HEK293 (cell line): ENCODE results near the gene AP3B1.

ENCODE experiments used
- CTCF ChIA-PET: fragments of 350-600 bp; formaldehyde crosslinking; extraction: SDS; loops from one replicate; lab custom pipeline; 2021; ENCODE audit warnings: antibody characterized with exemption; lab: Yijun Ruan, JAX
- POLR2A ChIA-PET: fragments of 300-600 bp; formaldehyde crosslinking; extraction: SDS; loops from one replicate; lab custom pipeline; 2020; ENCODE audit warnings: antibody characterized with exemption, inconsistent platforms; lab: Yijun Ruan, JAX
- H3K27ac ChIP-seq: fragments of 200-500 bp; sonication (Bioruptor generic); 2 replicates; pipeline ENCODE4 v1.5.1; 2014; ENCODE audit warnings: low read depth, low read length, control low read depth, inconsistent platforms; ENCODE audit errors: extremely low read depth
- H3K36me3 ChIP-seq, 2 experiments: fragments of 200-500 bp in 1 of 2; sonication (Bioruptor generic) in 1 of 2; 1 replicate in 1 of 2; 2 replicates in 1 of 2; pipeline ENCODE4 v1.5.1; 2014 to 2017; ENCODE audit warnings: inconsistent platforms in 2 of 2, low read length in 2 of 2; ENCODE audit not compliant: control insufficient read depth in 2 of 2, insufficient read depth in 1 of 2
- H3K4me1 ChIP-seq: fragments of 200-500 bp; sonication (Bioruptor generic); 2 replicates; pipeline ENCODE4 v1.5.1; 2014; ENCODE audit warnings: mild to moderate bottlenecking, low read length, inconsistent platforms; ENCODE audit not compliant: control insufficient read depth, insufficient read depth
- H3K4me3 ChIP-seq: 2 replicates; pipeline ENCODE4 v1.5.1; 2011; ENCODE audit warnings: low read depth, mild to moderate bottlenecking, control low read depth, low read length, moderate library complexity
- H3K9me3 ChIP-seq: fragments of 200-500 bp; sonication (Bioruptor generic); 2 replicates; pipeline ENCODE4 v1.5.1; 2014; ENCODE audit warnings: low read depth, low read length, inconsistent platforms; ENCODE audit not compliant: control insufficient read depth, insufficient read depth
- EGR2 ChIP-seq: fragments of 450-650 bp; formaldehyde crosslinking; IDR thresholded peaks from 2 replicates; pipeline ENCODE4 v1.5.1; 2016; ENCODE audit warnings: low read depth, missing biosample characterization, missing genetic modification characterization
- GLI4 ChIP-seq: fragments of 450-650 bp; formaldehyde crosslinking; IDR thresholded peaks from 2 replicates; pipeline ENCODE4 v1.5.1; 2016; ENCODE audit warnings: missing biosample characterization, missing genetic modification characterization
- PRDM6 ChIP-seq: fragments of 450-650 bp; formaldehyde crosslinking; IDR thresholded peaks from 2 replicates; pipeline ENCODE4 v1.5.1; 2017; ENCODE audit warnings: missing biosample characterization, missing genetic modification characterization
- SP7 ChIP-seq: fragments of 450-650 bp; formaldehyde crosslinking; IDR thresholded peaks from 2 replicates; pipeline ENCODE4 v1.5.1; 2016; ENCODE audit warnings: missing biosample characterization, missing genetic modification characterization
- ZBTB20 ChIP-seq: fragments of 450-650 bp; formaldehyde crosslinking; IDR thresholded peaks from 2 replicates; pipeline ENCODE4 v1.5.1; 2016; ENCODE audit warnings: missing biosample characterization, missing genetic modification characterization
- ZFP69B ChIP-seq: fragments of 450-650 bp; formaldehyde crosslinking; IDR thresholded peaks from 2 replicates; pipeline ENCODE4 v1.5.1; 2016; ENCODE audit warnings: missing biosample characterization, missing genetic modification characterization
- ZIC2 ChIP-seq: fragments of 450-650 bp; formaldehyde crosslinking; IDR thresholded peaks from 2 replicates; pipeline ENCODE4 v1.5.1; 2016; ENCODE audit warnings: missing biosample characterization, missing genetic modification characterization
- ZNF404 ChIP-seq: fragments of 450-650 bp; formaldehyde crosslinking; IDR thresholded peaks from 2 replicates; pipeline ENCODE4 v1.5.1; 2017; ENCODE audit warnings: missing biosample characterization, missing genetic modification characterization
- ZNF423 ChIP-seq: fragments of 450-650 bp; formaldehyde crosslinking; IDR thresholded peaks from 2 replicates; pipeline ENCODE4 v1.5.1; 2016; ENCODE audit warnings: missing biosample characterization, missing genetic modification characterization
- ZNF501 ChIP-seq: fragments of 450-650 bp; formaldehyde crosslinking; IDR thresholded peaks from 2 replicates; pipeline ENCODE4 v1.5.1; 2016; ENCODE audit warnings: missing biosample characterization, missing genetic modification characterization
- ZNF600 ChIP-seq: fragments of 450-650 bp; formaldehyde crosslinking; IDR thresholded peaks from 2 replicates; pipeline ENCODE4 v1.5.1; 2016; ENCODE audit warnings: missing biosample characterization, missing genetic modification characterization
- ZNF654 ChIP-seq: fragments of 450-650 bp; formaldehyde crosslinking; IDR thresholded peaks from 2 replicates; pipeline ENCODE4 v1.5.1; 2016; ENCODE audit warnings: low read depth, missing biosample characterization, missing genetic modification characterization
- TF ChIP-seq, protein P1 (sequence below): fragments of 450-650 bp; formaldehyde crosslinking; IDR thresholded peaks from 2 replicates; pipeline ENCODE4 v1.5.1; 2016; ENCODE audit warnings: missing biosample characterization, missing genetic modification characterization
- TF ChIP-seq, protein P2 (sequence below): fragments of 450-650 bp; formaldehyde crosslinking; IDR thresholded peaks from 2 replicates; pipeline ENCODE4 v1.5.1; 2016; ENCODE audit warnings: missing biosample characterization, missing genetic modification characterization
- TF ChIP-seq, protein P3 (sequence below): fragments of 450-650 bp; formaldehyde crosslinking; IDR thresholded peaks from 2 replicates; pipeline ENCODE4 v1.5.0; 2017; ENCODE audit warnings: missing biosample characterization, missing genetic modification characterization, borderline replicate concordance

Gene AP3B1

DNA sequence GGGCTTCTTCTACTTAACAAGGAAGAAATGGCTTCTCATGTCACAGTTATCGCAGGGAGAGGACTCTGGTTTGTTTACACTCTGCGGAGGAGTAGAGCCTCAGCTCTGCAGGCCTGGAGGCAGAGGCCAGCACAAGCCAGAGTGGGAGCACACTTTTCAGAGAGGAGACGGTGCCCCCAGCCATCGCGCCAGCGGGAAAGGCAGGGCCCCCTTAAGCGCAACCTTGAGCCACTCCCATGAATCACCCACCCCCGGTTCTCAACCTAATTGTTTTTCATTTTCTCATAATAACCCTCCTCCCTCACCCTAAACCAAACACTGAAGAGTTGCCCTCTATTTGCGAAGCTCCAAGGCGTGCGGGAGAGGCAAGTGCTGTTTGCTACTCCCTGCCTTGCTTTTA is 309.9 kb downstream of the AP3B1 start (continued):
- TF ChIP-seq, protein P1, sequence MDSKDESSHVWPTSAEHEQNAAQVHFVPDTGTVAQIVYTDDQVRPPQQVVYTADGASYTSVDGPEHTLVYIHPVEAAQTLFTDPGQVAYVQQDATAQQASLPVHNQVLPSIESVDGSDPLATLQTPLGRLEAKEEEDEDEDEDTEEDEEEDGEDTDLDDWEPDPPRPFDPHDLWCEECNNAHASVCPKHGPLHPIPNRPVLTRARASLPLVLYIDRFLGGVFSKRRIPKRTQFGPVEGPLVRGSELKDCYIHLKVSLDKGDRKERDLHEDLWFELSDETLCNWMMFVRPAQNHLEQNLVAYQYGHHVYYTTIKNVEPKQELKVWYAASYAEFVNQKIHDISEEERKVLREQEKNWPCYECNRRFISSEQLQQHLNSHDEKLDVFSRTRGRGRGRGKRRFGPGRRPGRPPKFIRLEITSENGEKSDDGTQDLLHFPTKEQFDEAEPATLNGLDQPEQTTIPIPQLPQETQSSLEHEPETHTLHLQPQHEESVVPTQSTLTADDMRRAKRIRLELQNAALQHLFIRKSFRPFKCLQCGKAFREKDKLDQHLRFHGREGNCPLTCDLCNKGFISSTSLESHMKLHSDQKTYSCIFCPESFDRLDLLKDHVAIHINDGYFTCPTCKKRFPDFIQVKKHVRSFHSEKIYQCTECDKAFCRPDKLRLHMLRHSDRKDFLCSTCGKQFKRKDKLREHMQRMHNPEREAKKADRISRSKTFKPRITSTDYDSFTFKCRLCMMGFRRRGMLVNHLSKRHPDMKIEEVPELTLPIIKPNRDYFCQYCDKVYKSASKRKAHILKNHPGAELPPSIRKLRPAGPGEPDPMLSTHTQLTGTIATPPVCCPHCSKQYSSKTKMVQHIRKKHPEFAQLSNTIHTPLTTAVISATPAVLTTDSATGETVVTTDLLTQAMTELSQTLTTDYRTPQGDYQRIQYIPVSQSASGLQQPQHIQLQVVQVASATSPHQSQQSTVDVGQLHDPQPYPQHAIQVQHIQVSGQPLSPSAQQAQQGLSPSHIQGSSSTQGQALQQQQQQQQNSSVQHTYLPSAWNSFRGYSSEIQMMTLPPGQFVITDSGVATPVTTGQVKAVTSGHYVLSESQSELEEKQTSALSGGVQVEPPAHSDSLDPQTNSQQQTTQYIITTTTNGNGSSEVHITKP (tag by site-specific recombination), result no peak
- TF ChIP-seq ZFP69B (tag by site-specific recombination) (peak; percentile 89), ZNF600 (tag by site-specific recombination) (peak; percentile 57), EGR2 (tag by site-specific recombination) (peak; percentile 80), ZNF501 (tag by site-specific recombination) (no peak), ZNF423 (tag by site-specific recombination) (no peak), ZIC2 (tag by site-specific recombination) (peak; percentile 53; the same call in 1 of the 2 replicates)
- TF ChIP-seq, protein P2, sequence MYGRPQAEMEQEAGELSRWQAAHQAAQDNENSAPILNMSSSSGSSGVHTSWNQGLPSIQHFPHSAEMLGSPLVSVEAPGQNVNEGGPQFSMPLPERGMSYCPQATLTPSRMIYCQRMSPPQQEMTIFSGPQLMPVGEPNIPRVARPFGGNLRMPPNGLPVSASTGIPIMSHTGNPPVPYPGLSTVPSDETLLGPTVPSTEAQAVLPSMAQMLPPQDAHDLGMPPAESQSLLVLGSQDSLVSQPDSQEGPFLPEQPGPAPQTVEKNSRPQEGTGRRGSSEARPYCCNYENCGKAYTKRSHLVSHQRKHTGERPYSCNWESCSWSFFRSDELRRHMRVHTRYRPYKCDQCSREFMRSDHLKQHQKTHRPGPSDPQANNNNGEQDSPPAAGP, result peak; percentile 44; the same call in 1 of the 2 replicates

GRCh38 chr5:77983482-77984199 is 310.9 kb downstream of the AP3B1 start:
- POLR2A ChIA-PET, result no interaction called here
- Histone ChIP-seq H3K4me1 (0 out of 2 replicates have a peak, but pooled peaks cover 5% of the 10 kb centered on the region), H3K9me3 (no peaks in the 10 kb centered on the region), H3K27ac (no peak overlapping the region; the same call in 1 of the 2 replicates), H3K36me3 (no peaks in the 10 kb centered on the region), H3K4me3 (no peak overlapping the region)
- CTCF ChIA-PET, result interaction anchor here (0.8 kb wide), 1 partner anchor 112 kb away, joined by 3 read pairs; no protein-coding TSS in a partner anchor
- TF ChIP-seq SP7 (no peak), ZNF654 (tag by site-specific recombination) (no peak), ZNF404 (tag by site-specific recombination) (no peak), GLI4 (tag by site-specific recombination) (no peak), PRDM6 (tag by site-specific recombination) (peak; percentile 62), ZBTB20 (tag by site-specific recombination) (0 out of 2 replicates have a peak, but pooled peaks have one; percentile 25)
- TF ChIP-seq, protein P3, sequence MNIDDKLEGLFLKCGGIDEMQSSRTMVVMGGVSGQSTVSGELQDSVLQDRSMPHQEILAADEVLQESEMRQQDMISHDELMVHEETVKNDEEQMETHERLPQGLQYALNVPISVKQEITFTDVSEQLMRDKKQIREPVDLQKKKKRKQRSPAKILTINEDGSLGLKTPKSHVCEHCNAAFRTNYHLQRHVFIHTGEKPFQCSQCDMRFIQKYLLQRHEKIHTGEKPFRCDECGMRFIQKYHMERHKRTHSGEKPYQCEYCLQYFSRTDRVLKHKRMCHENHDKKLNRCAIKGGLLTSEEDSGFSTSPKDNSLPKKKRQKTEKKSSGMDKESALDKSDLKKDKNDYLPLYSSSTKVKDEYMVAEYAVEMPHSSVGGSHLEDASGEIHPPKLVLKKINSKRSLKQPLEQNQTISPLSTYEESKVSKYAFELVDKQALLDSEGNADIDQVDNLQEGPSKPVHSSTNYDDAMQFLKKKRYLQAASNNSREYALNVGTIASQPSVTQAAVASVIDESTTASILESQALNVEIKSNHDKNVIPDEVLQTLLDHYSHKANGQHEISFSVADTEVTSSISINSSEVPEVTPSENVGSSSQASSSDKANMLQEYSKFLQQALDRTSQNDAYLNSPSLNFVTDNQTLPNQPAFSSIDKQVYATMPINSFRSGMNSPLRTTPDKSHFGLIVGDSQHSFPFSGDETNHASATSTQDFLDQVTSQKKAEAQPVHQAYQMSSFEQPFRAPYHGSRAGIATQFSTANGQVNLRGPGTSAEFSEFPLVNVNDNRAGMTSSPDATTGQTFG (tag by site-specific recombination), result no peak
